ENCODE measurements around the gene ACADVL.

GRCh38 chr17:7263801-7264078, 44.0 kb downstream of the ACADVL start:
- TF ChIP-seq, protein P1, sequence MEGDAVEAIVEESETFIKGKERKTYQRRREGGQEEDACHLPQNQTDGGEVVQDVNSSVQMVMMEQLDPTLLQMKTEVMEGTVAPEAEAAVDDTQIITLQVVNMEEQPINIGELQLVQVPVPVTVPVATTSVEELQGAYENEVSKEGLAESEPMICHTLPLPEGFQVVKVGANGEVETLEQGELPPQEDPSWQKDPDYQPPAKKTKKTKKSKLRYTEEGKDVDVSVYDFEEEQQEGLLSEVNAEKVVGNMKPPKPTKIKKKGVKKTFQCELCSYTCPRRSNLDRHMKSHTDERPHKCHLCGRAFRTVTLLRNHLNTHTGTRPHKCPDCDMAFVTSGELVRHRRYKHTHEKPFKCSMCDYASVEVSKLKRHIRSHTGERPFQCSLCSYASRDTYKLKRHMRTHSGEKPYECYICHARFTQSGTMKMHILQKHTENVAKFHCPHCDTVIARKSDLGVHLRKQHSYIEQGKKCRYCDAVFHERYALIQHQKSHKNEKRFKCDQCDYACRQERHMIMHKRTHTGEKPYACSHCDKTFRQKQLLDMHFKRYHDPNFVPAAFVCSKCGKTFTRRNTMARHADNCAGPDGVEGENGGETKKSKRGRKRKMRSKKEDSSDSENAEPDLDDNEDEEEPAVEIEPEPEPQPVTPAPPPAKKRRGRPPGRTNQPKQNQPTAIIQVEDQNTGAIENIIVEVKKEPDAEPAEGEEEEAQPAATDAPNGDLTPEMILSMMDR (IDR thresholded peaks at IDR 0.05): no peak
- TF ChIP-seq EP300 (IDR thresholded peaks at IDR 0.05): no peak
